ENCODE results near the gene TTC27. TPM values are rescaled to one million over a fixed set of nuclear protein-coding genes. Genes with fewer than 3 reads are reported as not detected.

Gene TTC27
- total and polyA plus RNA-seq, 10 of the 15 experiments (the other 5 are each of a cell fraction or from before 2014, with no cell fraction given) = 20.4 to 34.9 (median 26.0) TPM

DNA sequence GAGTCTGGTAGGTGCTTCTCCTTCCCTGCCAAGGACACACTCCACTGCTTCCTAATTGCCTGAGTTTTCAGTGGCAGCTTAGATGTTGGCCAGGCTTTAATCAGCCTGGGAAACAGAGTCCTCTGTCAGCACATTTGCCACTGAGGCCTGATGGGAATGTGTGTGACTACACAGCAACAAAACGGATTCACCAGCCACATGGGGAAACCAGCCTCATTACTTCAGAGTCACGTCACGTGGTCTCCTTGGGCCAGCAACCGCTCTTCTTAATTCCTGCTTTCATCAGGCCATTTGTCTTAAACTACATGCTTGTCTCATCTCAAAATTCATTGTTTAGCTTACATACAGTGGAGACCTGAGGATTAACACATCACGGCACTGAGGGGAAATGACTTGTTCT, 225.0 kb downstream of the TTC27 start (continued):
- TF ChIP-seq, protein P1, sequence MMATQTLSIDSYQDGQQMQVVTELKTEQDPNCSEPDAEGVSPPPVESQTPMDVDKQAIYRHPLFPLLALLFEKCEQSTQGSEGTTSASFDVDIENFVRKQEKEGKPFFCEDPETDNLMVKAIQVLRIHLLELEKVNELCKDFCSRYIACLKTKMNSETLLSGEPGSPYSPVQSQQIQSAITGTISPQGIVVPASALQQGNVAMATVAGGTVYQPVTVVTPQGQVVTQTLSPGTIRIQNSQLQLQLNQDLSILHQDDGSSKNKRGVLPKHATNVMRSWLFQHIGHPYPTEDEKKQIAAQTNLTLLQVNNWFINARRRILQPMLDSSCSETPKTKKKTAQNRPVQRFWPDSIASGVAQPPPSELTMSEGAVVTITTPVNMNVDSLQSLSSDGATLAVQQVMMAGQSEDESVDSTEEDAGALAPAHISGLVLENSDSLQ (IDR thresholded peaks at IDR 0.05) = no peak
- TF ChIP-seq, protein P2, sequence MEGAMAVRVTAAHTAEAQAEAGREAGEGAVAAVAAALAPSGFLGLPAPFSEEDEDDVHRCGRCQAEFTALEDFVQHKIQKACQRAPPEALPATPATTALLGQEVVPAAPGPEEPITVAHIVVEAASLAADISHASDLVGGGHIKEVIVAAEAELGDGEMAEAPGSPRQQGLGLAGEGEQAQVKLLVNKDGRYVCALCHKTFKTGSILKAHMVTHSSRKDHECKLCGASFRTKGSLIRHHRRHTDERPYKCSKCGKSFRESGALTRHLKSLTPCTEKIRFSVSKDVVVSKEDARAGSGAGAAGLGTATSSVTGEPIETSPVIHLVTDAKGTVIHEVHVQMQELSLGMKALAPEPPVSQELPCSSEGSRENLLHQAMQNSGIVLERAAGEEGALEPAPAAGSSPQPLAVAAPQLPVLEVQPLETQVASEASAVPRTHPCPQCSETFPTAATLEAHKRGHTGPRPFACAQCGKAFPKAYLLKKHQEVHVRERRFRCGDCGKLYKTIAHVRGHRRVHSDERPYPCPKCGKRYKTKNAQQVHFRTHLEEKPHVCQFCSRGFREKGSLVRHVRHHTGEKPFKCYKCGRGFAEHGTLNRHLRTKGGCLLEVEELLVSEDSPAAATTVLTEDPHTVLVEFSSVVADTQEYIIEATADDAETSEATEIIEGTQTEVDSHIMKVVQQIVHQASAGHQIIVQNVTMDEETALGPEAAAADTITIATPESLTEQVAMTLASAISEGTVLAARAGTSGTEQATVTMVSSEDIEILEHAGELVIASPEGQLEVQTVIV (IDR thresholded peaks at IDR 0.05; ENCODE audit: borderline replicate concordance, partially characterized antibody) = no peak
- no peak for TF ChIP-seq SMAD5 (IDR thresholded peaks at IDR 0.05; ENCODE audit: low read depth)

DNA sequence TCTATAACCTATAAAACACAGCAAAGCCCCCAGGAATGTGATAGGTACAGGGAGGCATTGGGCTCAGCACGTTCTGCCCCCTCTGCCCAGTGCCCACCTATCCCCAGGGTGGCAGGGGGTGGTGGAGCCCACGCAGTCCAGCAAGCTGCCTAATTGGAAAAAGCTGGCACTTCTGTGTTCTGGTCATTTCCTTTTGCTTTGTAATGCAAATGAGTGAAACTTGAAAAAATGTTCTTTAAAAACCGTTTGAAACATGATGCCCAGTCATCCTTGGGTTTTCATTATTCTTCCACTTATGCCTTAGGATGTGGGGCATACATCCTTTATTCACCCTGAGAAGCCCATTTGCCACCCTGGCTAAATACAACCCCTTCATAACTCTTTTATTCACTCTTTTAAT, 229.0 kb downstream of the TTC27 start:
- Histone ChIP-seq H3K9me3 (replicated peaks; ENCODE audit: control insufficient read depth, insufficient read depth, low read length) (no peaks in the 10 kb centered on the region), H3K4me2 (ENCODE audit: control insufficient read depth, insufficient read depth) (no peak overlapping the region), H3K27me3 (replicated peaks in 1 of 2; ENCODE audit: control insufficient read depth in 2 of 2, insufficient read depth in 2 of 2, low read length in 1 of 2) (peaks cover 0 to 2% of the 10 kb centered on the region in 2 experiments; a peak in 2 of 4 replicates), H3K79me2 (ENCODE audit: control insufficient read depth, insufficient read depth, low read length) (no peaks in the 10 kb centered on the region), H3K9ac (ENCODE audit: control insufficient read depth, insufficient read depth, low read length) (no peak overlapping the region), H3K27ac (ENCODE audit: control insufficient read depth, insufficient read depth) (no peak overlapping the region), H3K4me1 (ENCODE audit: control insufficient read depth, insufficient read depth, low read length) (no peaks in the 10 kb centered on the region), H3K4me3 (no peak overlapping the region), H4K20me1 (ENCODE audit: control insufficient read depth, insufficient read depth) (no peaks in the 10 kb centered on the region), H3K36me3 (ENCODE audit: control insufficient read depth in 2 of 2, insufficient read depth in 2 of 2, low read length in 1 of 2) (no peaks in the 10 kb centered on the region), H2AFZ (ENCODE audit: control insufficient read depth, low read depth, low read length) (no peak overlapping the region)
- DNase-seq (ENCODE audit: low read depth, low spot score) (no peak), ATAC-seq (no peak), FAIRE-seq (no peak)
- in situ Hi-C loops (cut with MboI) (no loop called here), intact Hi-C loops (cut with micrococcal nuclease; ENCODE audit: unreplicated experiment) (no loop called here)
- CTCF ChIA-PET = no interaction called here
- BruUV-seq (replicated peaks) = no TSS peak
- SMC1A ChIA-PET (ENCODE audit: uncharacterized antibody, unreplicated experiment) = no interaction called here
- RAD21 ChIA-PET (ENCODE audit: unreplicated experiment) = no interaction called here
- TF ChIP-seq RAD51 (IDR thresholded peaks at IDR 0.05) = no peak
- TF ChIP-seq, protein P3, sequence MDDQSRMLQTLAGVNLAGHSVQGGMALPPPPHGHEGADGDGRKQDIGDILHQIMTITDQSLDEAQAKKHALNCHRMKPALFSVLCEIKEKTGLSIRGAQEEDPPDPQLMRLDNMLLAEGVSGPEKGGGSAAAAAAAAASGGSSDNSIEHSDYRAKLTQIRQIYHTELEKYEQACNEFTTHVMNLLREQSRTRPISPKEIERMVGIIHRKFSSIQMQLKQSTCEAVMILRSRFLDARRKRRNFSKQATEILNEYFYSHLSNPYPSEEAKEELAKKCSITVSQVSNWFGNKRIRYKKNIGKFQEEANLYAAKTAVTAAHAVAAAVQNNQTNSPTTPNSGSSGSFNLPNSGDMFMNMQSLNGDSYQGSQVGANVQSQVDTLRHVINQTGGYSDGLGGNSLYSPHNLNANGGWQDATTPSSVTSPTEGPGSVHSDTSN (IDR thresholded peaks at IDR 0.05; ENCODE audit: insufficient replicate concordance, low read depth, low read length) = no peak
- TF ChIP-seq CREM (IDR thresholded peaks at IDR 0.05; ENCODE audit: low read depth) = no peak
- TF ChIP-seq IRF4 (IDR thresholded peaks at IDR 0.05; ENCODE audit: low read depth, low read length) = no peak
- no peak for TF ChIP-seq SP1 (IDR thresholded peaks at IDR 0.05; ENCODE audit: low read depth, low read length)
- no peak for TF ChIP-seq RFX5 (IDR thresholded peaks at IDR 0.05; ENCODE audit: low read depth, low read length)
- TF ChIP-seq NFYA (IDR thresholded peaks at IDR 0.05; ENCODE audit: borderline replicate concordance, low read depth, low read length) = no peak
- TF ChIP-seq TBL1XR1 (IDR thresholded peaks at IDR 0.05; ENCODE audit: low read depth, low read length) = no peak
- WGBS (ENCODE audit: insufficient coverage, insufficient replicate concordance, low lambda C conversion rate, missing lambda C conversion rate) = 13% methylated on average over 3 of the region's 3 CpGs
- POLR2A ChIA-PET = no interaction called here
